GM12878 (cell line): Measurements from ENCODE around the gene TGM2. TPM values are rescaled to one million over a fixed set of nuclear protein-coding genes. Genes with fewer than 3 reads are reported as not detected.

ENCODE experiments used
- ATAC-seq: fragments of 200-7000 bp; cut with Tn5 transposase; 3 replicates; pipeline ENCODE4 v1.9.1; 2020; ENCODE audit warnings: mild to moderate bottlenecking, moderate library complexity
- BruUV-seq: library from RNA; stranded (reverse); fragments of 400-500 nt; replicated peaks from 2 replicates; lab custom pipeline; 2021; lab: Mats Ljungman, UMichigan
- CTCF ChIA-PET: fragments of 300-600 bp; sonication (Branson Sonifier 250); formaldehyde crosslinking; extraction: SDS; loops from one replicate; lab custom pipeline; 2021; ENCODE audit warnings: inconsistent platforms; lab: Yijun Ruan, JAX
- POLR2A ChIA-PET: fragments of 350-600 bp; formaldehyde crosslinking; extraction: SDS; loops from one replicate; lab custom pipeline; 2021; ENCODE audit warnings: inconsistent platforms; lab: Charles Lee
- RAD21 ChIA-PET: fragments of 300-600 bp; sonication (Branson Sonifier 250); formaldehyde crosslinking; loops from one replicate; lab custom pipeline; 2023; ENCODE audit warnings: antibody characterized with exemption; ENCODE audit not compliant: unreplicated experiment; lab: Charles Lee
- SMC1A ChIA-PET: fragments of 300-600 bp; sonication (Branson Sonifier 250); formaldehyde crosslinking; loops from one replicate; lab custom pipeline; 2023; ENCODE audit not compliant: unreplicated experiment, uncharacterized antibody; lab: Charles Lee
- DNase-seq: peaks from one replicate; pipeline ENCODE4 v3.0.0-alpha.2; 2011; ENCODE audit warnings: low read depth, low spot score
- FAIRE-seq: peaks from 3 replicates; lab custom pipeline; 2011; peaks lifted over from hg19 to GRCh38; lab: Jason Lieb, UNC
- H2AFZ ChIP-seq: 2 replicates; pipeline ENCODE4 v1.6.0; 2011; ENCODE audit warnings: low read depth, low read length, control low read depth; ENCODE audit not compliant: control insufficient read depth
- H3K27ac ChIP-seq: 2 replicates; pipeline ENCODE4 v1.5.1; 2011; ENCODE audit warnings: control low read depth; ENCODE audit not compliant: control insufficient read depth, insufficient read depth
- H3K27me3 ChIP-seq, 2 experiments: replicated peaks in 1 of 2; 2 replicates each; pipeline versions ENCODE4 v1.6.0 to v1.6.1; 2011; ENCODE audit warnings: low read length in 1 of 2; ENCODE audit not compliant: control insufficient read depth in 2 of 2, insufficient read depth in 2 of 2
- H3K36me3 ChIP-seq, 2 experiments: 2 replicates each; pipeline ENCODE4 v1.5.1; 2011; ENCODE audit warnings: low read length in 1 of 2; ENCODE audit not compliant: control insufficient read depth in 2 of 2, insufficient read depth in 2 of 2
- H3K4me1 ChIP-seq: 2 replicates; pipeline ENCODE4 v1.6.1; 2011; ENCODE audit warnings: mild to moderate bottlenecking, low read length, moderate library complexity, mixed read lengths; ENCODE audit not compliant: control insufficient read depth, insufficient read depth
- H3K4me2 ChIP-seq: 2 replicates; pipeline ENCODE4 v1.6.0; 2011; ENCODE audit warnings: control low read depth; ENCODE audit not compliant: control insufficient read depth, insufficient read depth
- H3K4me3 ChIP-seq: fragments of 200-600 bp; sonication (generic); 2 replicates; pipeline ENCODE4 v1.5.1; 2016
- H3K79me2 ChIP-seq: 2 replicates; pipeline ENCODE4 v1.6.0; 2011; ENCODE audit warnings: low read length; ENCODE audit not compliant: control insufficient read depth, insufficient read depth
- H3K9ac ChIP-seq: 2 replicates; pipeline ENCODE4 v1.8.0; 2011; ENCODE audit warnings: low read length, control low read depth, mixed read lengths; ENCODE audit not compliant: control insufficient read depth, insufficient read depth
- H3K9me3 ChIP-seq: replicated peaks from 3 replicates; pipeline ENCODE4 v1.5.1; 2011; ENCODE audit warnings: mild to moderate bottlenecking, low read length; ENCODE audit not compliant: control insufficient read depth, insufficient read depth
- H4K20me1 ChIP-seq: 2 replicates; pipeline ENCODE4 v1.6.0; 2011; ENCODE audit not compliant: control insufficient read depth, insufficient read depth
- CEBPB ChIP-seq, 2 experiments: fragments of 150-350 bp in 1 of 2; IDR thresholded peaks; 2 replicates each; pipeline ENCODE4 v1.6.1; 2012 to 2014; ENCODE audit warnings: low read depth in 2 of 2, low read length in 2 of 2, borderline replicate concordance in 1 of 2, inconsistent platforms in 1 of 2
- E4F1 ChIP-seq: fragments of 450-650 bp; IDR thresholded peaks from 2 replicates; pipeline ENCODE4 v1.6.1; 2018; ENCODE audit warnings: borderline replicate concordance, mild to moderate bottlenecking; ENCODE audit not compliant: partially characterized antibody
- MTA2 ChIP-seq: fragments of 450-650 bp; IDR thresholded peaks from 2 replicates; pipeline ENCODE4 v1.6.1; 2016; ENCODE audit warnings: low read depth, mild to moderate bottlenecking, moderate library complexity
- MYB ChIP-seq: fragments of 150-350 bp; IDR thresholded peaks from 2 replicates; pipeline ENCODE4 v1.6.1; 2014; ENCODE audit warnings: mild to moderate bottlenecking, low read depth, low read length, borderline replicate concordance
- NFIC ChIP-seq: IDR thresholded peaks from 2 replicates; pipeline ENCODE4 v1.6.1; 2012; ENCODE audit warnings: low read depth, mild to moderate bottlenecking, inconsistent platforms, low read length, moderate library complexity
- PAX8 ChIP-seq: fragments of 450-650 bp; IDR thresholded peaks from 2 replicates; pipeline ENCODE4 v1.6.1; 2017; ENCODE audit warnings: mild to moderate bottlenecking, moderate library complexity
- POLR2A ChIP-seq: IDR thresholded peaks from 2 replicates; pipeline ENCODE4 v1.6.1; 2011; ENCODE audit warnings: low read depth, mild to moderate bottlenecking, low read length
- POLR2AphosphoS2 ChIP-seq: IDR thresholded peaks from 2 replicates; pipeline ENCODE4 v1.6.1; 2011; ENCODE audit warnings: low read depth, mild to moderate bottlenecking, low read length, improper control_type of control experiment, moderate library complexity
- WGBS: methylation state at CpG from one replicate; pipeline ENCODE4 v1.1.6; 2016; ENCODE audit warnings: low lambda C conversion rate; ENCODE audit not compliant: insufficient replicate concordance, insufficient coverage; ENCODE audit errors: missing lambda C conversion rate; 5-methylcytosine and 5-hydroxymethylcytosine counted together
- in situ Hi-C: fragments of 300-500 bp; cut with MboI; formaldehyde crosslinking; loops from 9 replicates; pipeline ENCODE4 v1.14.3; 2018; ENCODE audit warnings: mixed read lengths
- intact Hi-C: fragments of 100-400 bp; cut with micrococcal nuclease; formaldehyde crosslinking; loops from one replicate; pipeline ENCODE4 v1.14.2; 2022; ENCODE audit not compliant: unreplicated experiment
- polyA plus RNA-seq, 11 experiments: library from polyadenylated mRNA; depleted of rRNA in 4 of 11; unstranded in 6 of 11; stranded (reverse) in 5 of 11; fragments of >200 nt; fragmentation: Nextera tagmentation in 4 of 11; fragmentation: Illumina TruSeq in 1 of 11; extraction: Ambion mirVana in 4 of 11; extraction: Trizol in 1 of 11; gene quantifications; 1 replicate in 1 of 11; 2 replicates in 10 of 11; pipeline versions ENCODE4 v1.2.1 to v1.2.3, GENCODE V29; 2011 to 2016; ENCODE audit warnings: inconsistent platforms in 2 of 11, missing spikeins in 2 of 11, low read depth in 1 of 11
- total RNA-seq, 4 experiments: library from RNA; depleted of rRNA in 3 of 4; stranded (reverse); fragments of >200 nt in 3 of 4; fragmentation: Illumina TruSeq in 1 of 4; extraction: Trizol in 1 of 4; gene quantifications; 2 replicates each; pipeline versions ENCODE4 v1.2.1 to v1.2.3, GENCODE V29; 2013 to 2021

The TGM2 gene
- total and polyA plus RNA-seq, 10 of the 15 experiments (the other 5 are each of a cell fraction or from before 2014, with no cell fraction given): 0.11 to 1.9 (median 0.51) TPM

- Histone ChIP-seq H3K79me2 (no peaks in the 10 kb centered on the region), H3K36me3 (no peaks in the 10 kb centered on the region), H3K9me3 (no peaks in the 10 kb centered on the region), H3K4me2 (no peak overlapping the region), H2AFZ (no peak overlapping the region), H4K20me1 (no peaks in the 10 kb centered on the region), H3K4me3 (no peak overlapping the region), H3K27ac (no peak overlapping the region), H3K9ac (no peak overlapping the region), H3K4me1 (peaks cover 9% of the 10 kb centered on the region), H3K27me3 (no peaks in the 10 kb centered on the region)
- in situ Hi-C loops: no loop called here
- DNase-seq: no peak
- BruUV-seq: no TSS peak
- CTCF ChIA-PET: interaction anchor here (1.1 kb wide), 1 partner anchor 10 kb away, joined by 3 read pairs; no protein-coding TSS in a partner anchor
- WGBS: 96% methylated on average over 6 of the region's 6 CpGs
- TF ChIP-seq MYB: no peak
- no peak for TF ChIP-seq MTA2
- no peak for TF ChIP-seq NFIC
- TF ChIP-seq POLR2A: no peak
- no peak for TF ChIP-seq CEBPB (IDR thresholded peaks at IDR 0.05; ENCODE audit: borderline replicate concordance in 1 of 2, low read depth in 2 of 2, low read length in 2 of 2)
- TF ChIP-seq POLR2AphosphoS2: no peak
- no peak for TF ChIP-seq E4F1
- TF ChIP-seq PAX8: no peak
- RAD21 ChIA-PET: interaction anchor here (0.6 to 1.8 kb wide), 3 partner anchors 46 to 62 kb away, joined by 4 to 5 read pairs (median 4); no protein-coding TSS in a partner anchor
- intact Hi-C loops: no loop called here
- no peak for ATAC-seq
- SMC1A ChIA-PET: interaction anchor here (0.9 to 1.0 kb wide), 2 partner anchors 9 to 102 kb away, joined by 3 read pairs; no protein-coding TSS in a partner anchor
- no peak for FAIRE-seq
- POLR2A ChIA-PET: no interaction called here
Measured at GRCh38 chr20:38119446-38119845, 45.6 kb downstream of the TGM2 start.
